HepG2 (cell line): ENCODE results near the gene ITGB5.

Experiments
- HMG20A ChIP-seq: IDR thresholded peaks from 2 replicates; pipeline ENCODE4 v1.6.1; 2016; ENCODE audit warnings: borderline replicate concordance
- POLR2A ChIP-seq, 2 experiments: IDR thresholded peaks; 2 replicates each; pipeline ENCODE4 v1.6.1; 2011; ENCODE audit warnings: low read depth in 2 of 2, low read length in 2 of 2, mild to moderate bottlenecking in 1 of 2, moderate library complexity in 1 of 2; ENCODE audit not compliant: insufficient read depth in 1 of 2
- TF ChIP-seq, protein P1 (sequence below): sonication (generic); formaldehyde crosslinking; IDR thresholded peaks from 2 replicates; pipeline ENCODE4 v1.5.0; 2020; ENCODE audit warnings: mild to moderate bottlenecking, missing genetic modification reagents, moderate library complexity
- TF ChIP-seq, protein P2 (sequence below), 2 experiments: fragments of 450-650 bp in 1 of 2; sonication (generic) in 1 of 2; formaldehyde crosslinking; IDR thresholded peaks; 2 replicates each; pipeline versions ENCODE4 v1.5.0 to v1.8.0; 2020 to 2022; ENCODE audit warnings: mild to moderate bottlenecking in 1 of 2, missing genetic modification reagents in 1 of 2
- TF ChIP-seq, protein P3 (sequence below): sonication (generic); formaldehyde crosslinking; IDR thresholded peaks from 2 replicates; pipeline ENCODE4 v1.5.0; 2020; ENCODE audit warnings: missing genetic modification reagents

DNA sequence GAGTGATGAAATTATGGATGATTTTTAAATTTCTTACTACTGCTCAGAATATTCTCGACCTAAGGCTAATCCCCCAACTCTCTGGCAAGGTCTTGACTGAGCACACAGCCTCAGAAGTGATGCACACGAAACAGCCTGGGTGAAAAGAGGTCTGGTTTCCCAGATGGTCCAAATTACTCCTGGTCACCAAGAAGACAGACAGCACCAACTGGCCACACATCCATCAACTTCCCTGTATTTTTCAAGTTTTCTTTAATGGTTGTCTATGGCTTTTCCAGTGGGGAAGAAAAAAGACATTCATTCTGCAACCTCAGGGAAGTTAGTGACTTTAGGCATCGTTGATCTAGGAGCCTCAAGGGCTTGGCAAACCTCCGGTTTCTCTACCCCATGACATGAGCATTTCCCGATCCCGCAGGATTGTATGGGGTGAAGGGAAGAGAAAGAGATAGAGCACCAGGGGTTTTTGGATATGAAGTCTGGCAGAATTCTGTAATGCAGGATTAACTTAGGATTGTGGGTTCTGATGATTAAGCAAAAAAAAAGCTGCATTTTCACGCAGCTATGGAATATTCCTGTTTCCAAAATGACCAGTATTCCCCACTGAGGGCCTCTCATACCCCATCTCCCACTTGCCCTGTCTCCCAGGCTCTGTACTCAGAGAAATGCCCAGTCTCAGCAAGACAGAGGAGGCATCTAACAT lies 94.7 kb downstream of the ITGB5 start:
- TF ChIP-seq, protein P1, sequence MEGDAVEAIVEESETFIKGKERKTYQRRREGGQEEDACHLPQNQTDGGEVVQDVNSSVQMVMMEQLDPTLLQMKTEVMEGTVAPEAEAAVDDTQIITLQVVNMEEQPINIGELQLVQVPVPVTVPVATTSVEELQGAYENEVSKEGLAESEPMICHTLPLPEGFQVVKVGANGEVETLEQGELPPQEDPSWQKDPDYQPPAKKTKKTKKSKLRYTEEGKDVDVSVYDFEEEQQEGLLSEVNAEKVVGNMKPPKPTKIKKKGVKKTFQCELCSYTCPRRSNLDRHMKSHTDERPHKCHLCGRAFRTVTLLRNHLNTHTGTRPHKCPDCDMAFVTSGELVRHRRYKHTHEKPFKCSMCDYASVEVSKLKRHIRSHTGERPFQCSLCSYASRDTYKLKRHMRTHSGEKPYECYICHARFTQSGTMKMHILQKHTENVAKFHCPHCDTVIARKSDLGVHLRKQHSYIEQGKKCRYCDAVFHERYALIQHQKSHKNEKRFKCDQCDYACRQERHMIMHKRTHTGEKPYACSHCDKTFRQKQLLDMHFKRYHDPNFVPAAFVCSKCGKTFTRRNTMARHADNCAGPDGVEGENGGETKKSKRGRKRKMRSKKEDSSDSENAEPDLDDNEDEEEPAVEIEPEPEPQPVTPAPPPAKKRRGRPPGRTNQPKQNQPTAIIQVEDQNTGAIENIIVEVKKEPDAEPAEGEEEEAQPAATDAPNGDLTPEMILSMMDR (CRISPR knock-in tag), result no peak
- TF ChIP-seq, protein P2, sequence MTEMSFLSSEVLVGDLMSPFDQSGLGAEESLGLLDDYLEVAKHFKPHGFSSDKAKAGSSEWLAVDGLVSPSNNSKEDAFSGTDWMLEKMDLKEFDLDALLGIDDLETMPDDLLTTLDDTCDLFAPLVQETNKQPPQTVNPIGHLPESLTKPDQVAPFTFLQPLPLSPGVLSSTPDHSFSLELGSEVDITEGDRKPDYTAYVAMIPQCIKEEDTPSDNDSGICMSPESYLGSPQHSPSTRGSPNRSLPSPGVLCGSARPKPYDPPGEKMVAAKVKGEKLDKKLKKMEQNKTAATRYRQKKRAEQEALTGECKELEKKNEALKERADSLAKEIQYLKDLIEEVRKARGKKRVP (CRISPR knock-in tag; IDR thresholded peaks at IDR 0.05), result no peak
- TF ChIP-seq HMG20A (CRISPR knock-in tag) (no peak), POLR2A (IDR thresholded peaks at IDR 0.05; ENCODE audit: insufficient read depth in 1 of 2, low read depth in 2 of 2, low read length in 2 of 2) (no peak)
- TF ChIP-seq, protein P3, sequence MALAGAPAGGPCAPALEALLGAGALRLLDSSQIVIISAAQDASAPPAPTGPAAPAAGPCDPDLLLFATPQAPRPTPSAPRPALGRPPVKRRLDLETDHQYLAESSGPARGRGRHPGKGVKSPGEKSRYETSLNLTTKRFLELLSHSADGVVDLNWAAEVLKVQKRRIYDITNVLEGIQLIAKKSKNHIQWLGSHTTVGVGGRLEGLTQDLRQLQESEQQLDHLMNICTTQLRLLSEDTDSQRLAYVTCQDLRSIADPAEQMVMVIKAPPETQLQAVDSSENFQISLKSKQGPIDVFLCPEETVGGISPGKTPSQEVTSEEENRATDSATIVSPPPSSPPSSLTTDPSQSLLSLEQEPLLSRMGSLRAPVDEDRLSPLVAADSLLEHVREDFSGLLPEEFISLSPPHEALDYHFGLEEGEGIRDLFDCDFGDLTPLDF (CRISPR knock-in tag), result no peak
